PC-3 (cell line): ENCODE measurements around the gene GRWD1. TPM values are rescaled to one million over a fixed set of nuclear protein-coding genes. Genes with fewer than 3 reads are reported as not detected.

Source experiments
- ATAC-seq: fragments of 200-7000 bp; cut with Tn5 transposase; 2 replicates; pipeline ENCODE4 v1.9.1; 2020; ENCODE audit warnings: mild to moderate bottlenecking, moderate library complexity
- BruUV-seq: library from RNA; stranded (reverse); fragments of 400-500 nt; replicated peaks from 2 replicates; lab custom pipeline; 2021; lab: Mats Ljungman, UMichigan
- CTCF ChIA-PET: fragments of 300-600 bp; sonication (Branson Sonifier 250); formaldehyde crosslinking; loops from one replicate; lab custom pipeline; 2022; ENCODE audit warnings: antibody characterized with exemption; lab: Charles Lee
- POLR2A ChIA-PET: fragments of 300-600 bp; sonication (Branson Sonifier 250); formaldehyde crosslinking; loops from one replicate; lab custom pipeline; 2022; ENCODE audit warnings: antibody characterized with exemption; ENCODE audit not compliant: unreplicated experiment; lab: Charles Lee
- DNase-seq: peaks from one replicate; pipeline ENCODE4 v3.0.0-alpha.2; 2015
- H2AFZ ChIP-seq: fragments of 300-600 bp; sonication (generic); 2 replicates; pipeline ENCODE4 v1.6.0; 2016; ENCODE audit warnings: antibody characterized with exemption, low read length
- H3F3A ChIP-seq: fragments of 300-600 bp; sonication (generic); one replicate; pipeline ENCODE4 v1.6.0; 2017; ENCODE audit warnings: antibody characterized with exemption, low read length, control low read depth, mild to moderate bottlenecking; ENCODE audit not compliant: unreplicated experiment
- H3K27ac ChIP-seq: fragments of 300-600 bp; sonication (generic); 2 replicates; pipeline ENCODE4 v1.5.1; 2016; ENCODE audit warnings: mild to moderate bottlenecking, low read length
- H3K27me3 ChIP-seq: fragments of 300-600 bp; sonication (generic); 2 replicates; pipeline ENCODE4 v1.6.1; 2016; ENCODE audit warnings: low read length, mixed read lengths
- H3K36me3 ChIP-seq: fragments of 300-600 bp; sonication (generic); 2 replicates; pipeline ENCODE4 v1.6.1; 2016; ENCODE audit warnings: low read depth, mixed run types, low read length, mixed read lengths
- H3K4me1 ChIP-seq: fragments of 300-600 bp; sonication (generic); 2 replicates; pipeline ENCODE4 v1.5.1; 2016; ENCODE audit warnings: low read length; ENCODE audit not compliant: insufficient read depth
- H3K4me2 ChIP-seq: fragments of 300-600 bp; sonication (generic); 2 replicates; pipeline ENCODE4 v1.6.0; 2016; ENCODE audit warnings: low read length
- H3K4me3 ChIP-seq: fragments of 300-600 bp; sonication (generic); 2 replicates; pipeline ENCODE4 v1.5.1; 2016; ENCODE audit warnings: mild to moderate bottlenecking, low read length, mixed read lengths
- H3K79me2 ChIP-seq: fragments of 300-600 bp; sonication (generic); 2 replicates; pipeline ENCODE4 v1.6.1; 2017; ENCODE audit warnings: low read length, mixed read lengths
- H3K9ac ChIP-seq: fragments of 300-600 bp; sonication (generic); 2 replicates; pipeline ENCODE4 v1.6.0; 2016; ENCODE audit warnings: mild to moderate bottlenecking, low read length
- H3K9me2 ChIP-seq: fragments of 300-600 bp; sonication (generic); replicated peaks from 2 replicates; pipeline ENCODE4 v1.6.1; 2016; ENCODE audit warnings: mixed run types, low read length, mixed read lengths
- H3K9me3 ChIP-seq: fragments of 300-600 bp; sonication (generic); 2 replicates; pipeline ENCODE4 v1.6.1; 2016; ENCODE audit warnings: low read length, mixed read lengths
- H4K20me1 ChIP-seq: fragments of 300-600 bp; sonication (generic); 2 replicates; pipeline ENCODE4 v1.6.1; 2016; ENCODE audit warnings: low read length, mixed read lengths
- CTCF ChIP-seq: fragments of 300-600 bp; sonication (generic); conservative IDR thresholded peaks from 2 replicates; pipeline ENCODE4 v1.5.1; 2017; ENCODE audit warnings: antibody characterized with exemption, low read depth, mild to moderate bottlenecking, low read length
- EZH2 ChIP-seq: fragments of 300-600 bp; sonication (generic); IDR thresholded peaks from one replicate; pipeline ENCODE4 v1.6.1; 2017; ENCODE audit warnings: antibody characterized with exemption, mild to moderate bottlenecking, low read length; ENCODE audit not compliant: unreplicated experiment
- EZH2phosphoT487 ChIP-seq: fragments of 300-600 bp; sonication (generic); IDR thresholded peaks from 2 replicates; pipeline ENCODE4 v1.6.1; 2018; ENCODE audit warnings: mild to moderate bottlenecking, antibody characterized with exemption, low read length, borderline replicate concordance
- intact Hi-C: fragments of 100-400 bp; cut with micrococcal nuclease; formaldehyde crosslinking; loops from 2 replicates; pipeline ENCODE4 v1.9.0; 2023
- total RNA-seq: library from RNA; depleted of rRNA; stranded (reverse); fragments of >200 nt; gene quantifications from 2 replicates; pipeline ENCODE4 v1.2.3, GENCODE V29; 2014

Gene GRWD1
- total RNA-seq, 1 experiment from 2014 or later: 33.2 TPM

- H3K9me3 ChIP-seq: no peaks in the 10 kb centered on the region
- H3K36me3 ChIP-seq: peaks cover 15% of the 10 kb centered on the region; the same call in 1 of the 2 replicates
- no peak overlapping the region for H2AFZ ChIP-seq
- H3K27ac ChIP-seq: no peak overlapping the region
- H3K79me2 ChIP-seq: peaks cover 9% of the 10 kb centered on the region; the same call in 1 of the 2 replicates
- H3K4me2 ChIP-seq: no peak overlapping the region
- no peaks in the 10 kb centered on the region for H3K27me3 ChIP-seq
- no TSS peak for BruUV-seq
- POLR2A ChIA-PET: no interaction called here
- ATAC-seq (no peak), DNase-seq (no peak)
- no peaks in the 10 kb centered on the region for H4K20me1 ChIP-seq
- intact Hi-C loops: no loop called here
- no peak overlapping the region for H3K9ac ChIP-seq
- no peaks in the 10 kb centered on the region for H3K9me2 ChIP-seq
- H3K4me3 ChIP-seq: no peak overlapping the region
- no peaks in the 10 kb centered on the region for H3F3A ChIP-seq
- CTCF ChIA-PET: no interaction called here
- no peaks in the 10 kb centered on the region for H3K4me1 ChIP-seq
- no peak for TF ChIP-seq CTCF
- no peak for TF ChIP-seq EZH2phosphoT487
- no peak for TF ChIP-seq EZH2
Measured at GRCh38 chr19:48455908-48456562, 10.3 kb downstream of the GRWD1 start.

- no peak for DNase-seq
- Histone ChIP-seq H3K36me3 (peaks cover 7% of the 10 kb centered on the region; the same call in 1 of the 2 replicates), H3K27me3 (no peaks in the 10 kb centered on the region), H3K9me2 (no peaks in the 10 kb centered on the region), H3K79me2 (peaks cover 9% of the 10 kb centered on the region; the same call in 1 of the 2 replicates), H3K4me2 (no peak overlapping the region), H3K4me3 (no peak overlapping the region), H4K20me1 (no peaks in the 10 kb centered on the region), H2AFZ (no peak overlapping the region), H3K9me3 (no peaks in the 10 kb centered on the region), H3K4me1 (no peaks in the 10 kb centered on the region), H3F3A (no peaks in the 10 kb centered on the region), H3K27ac (no peak overlapping the region), H3K9ac (no peak overlapping the region)
- BruUV-seq: no TSS peak
- POLR2A ChIA-PET: no interaction called here
- TF ChIP-seq CTCF: no peak
- TF ChIP-seq EZH2: no peak
- TF ChIP-seq EZH2phosphoT487: no peak
- no peak for ATAC-seq
- CTCF ChIA-PET: no interaction called here
- intact Hi-C loops: no loop called here
Measured at GRCh38 chr19:48456864-48457263, 11.1 kb downstream of the GRWD1 start.

GRCh38 chr19:48458016-48458415, 12.2 kb downstream of the GRWD1 start:
- H3K4me1 ChIP-seq: no peaks in the 10 kb centered on the region
- H3K79me2 ChIP-seq: peaks cover 6% of the 10 kb centered on the region; the same call in 1 of the 2 replicates
- H3K4me3 ChIP-seq: no peak overlapping the region
- no peak for TF ChIP-seq EZH2phosphoT487
- TF ChIP-seq CTCF: no peak
- no peak for TF ChIP-seq EZH2
- ChIA-PET CTCF (no interaction called here), POLR2A (no interaction called here)
- H3K4me2 ChIP-seq: no peak overlapping the region
- peaks cover 2% of the 10 kb centered on the region; the same call in 1 of the 2 replicates for H3K36me3 ChIP-seq
- no peaks in the 10 kb centered on the region for H3F3A ChIP-seq
- DNase-seq (no peak), ATAC-seq (no peak)
- no peak overlapping the region for H2AFZ ChIP-seq
- H3K9me3 ChIP-seq: no peaks in the 10 kb centered on the region
- H4K20me1 ChIP-seq: no peaks in the 10 kb centered on the region
- intact Hi-C loops: no loop called here
- H3K27ac ChIP-seq: no peak overlapping the region
- H3K9ac ChIP-seq: no peak overlapping the region
- no peaks in the 10 kb centered on the region for H3K27me3 ChIP-seq
- H3K9me2 ChIP-seq: no peaks in the 10 kb centered on the region
- no TSS peak for BruUV-seq
